HepG2 (cell line): ENCODE data around the gene AP4S1. TPM values are rescaled to one million over a fixed set of nuclear protein-coding genes. Genes with fewer than 3 reads are reported as not detected.

ENCODE experiments used
- ATF7 ChIP-seq, 2 experiments: fragments of 450-650 bp in 1 of 2; sonication (generic) in 1 of 2; formaldehyde crosslinking in 1 of 2; IDR thresholded peaks; 2 replicates each; pipeline versions ENCODE4 v1.4.0 to v1.6.1; 2016 to 2020; ENCODE audit warnings: antibody characterized with exemption in 1 of 2, mild to moderate bottlenecking in 1 of 2, missing genetic modification reagents in 1 of 2
- ETV6 ChIP-seq: sonication (generic); formaldehyde crosslinking; conservative IDR thresholded peaks from 2 replicates; pipeline ENCODE4 v1.4.0; 2020; ENCODE audit warnings: missing genetic modification reagents
- FOXO1 ChIP-seq: sonication (generic); formaldehyde crosslinking; IDR thresholded peaks from 2 replicates; pipeline ENCODE4 v1.4.0; 2020; ENCODE audit warnings: missing genetic modification reagents
- HHEX ChIP-seq: IDR thresholded peaks from 2 replicates; pipeline ENCODE4 v1.6.1; 2016; ENCODE audit warnings: control low read depth
- KDM5A ChIP-seq: fragments of 200-600 bp; sonication (generic); IDR thresholded peaks from 2 replicates; pipeline ENCODE4 v1.7.0; 2018; ENCODE audit warnings: antibody characterized with exemption, mild to moderate bottlenecking, low read length, borderline replicate concordance
- PHF5A ChIP-seq: IDR thresholded peaks from one replicate; pipeline ENCODE4 v1.6.1; 2018; ENCODE audit warnings: low read depth, missing genetic modification reagents; ENCODE audit not compliant: unreplicated experiment
- SATB2 ChIP-seq: sonication (generic); formaldehyde crosslinking; IDR thresholded peaks from 2 replicates; pipeline ENCODE4 v1.5.0; 2020; ENCODE audit warnings: missing genetic modification reagents
- TFE3 ChIP-seq: IDR thresholded peaks from 2 replicates; pipeline ENCODE4 v1.6.1; 2016
- THAP9 ChIP-seq: sonication (generic); formaldehyde crosslinking; IDR thresholded peaks from 2 replicates; pipeline ENCODE4; 2020; ENCODE audit warnings: missing genetic modification reagents, mild to moderate bottlenecking, borderline replicate concordance
- THRA ChIP-seq: sonication (generic); formaldehyde crosslinking; IDR thresholded peaks from 2 replicates; pipeline ENCODE4 v1.4.0; 2020; ENCODE audit warnings: missing genetic modification reagents, borderline replicate concordance
- ZNF34 ChIP-seq: sonication (generic); formaldehyde crosslinking; IDR thresholded peaks from 2 replicates; pipeline ENCODE4 v1.4.0; 2020; ENCODE audit warnings: mild to moderate bottlenecking, missing genetic modification reagents, borderline replicate concordance
- ZNF629 ChIP-seq: sonication (generic); formaldehyde crosslinking; conservative IDR thresholded peaks from 2 replicates; pipeline ENCODE4 v1.5.0; 2020; ENCODE audit warnings: missing genetic modification reagents
- ZNF777 ChIP-seq: sonication (generic); formaldehyde crosslinking; IDR thresholded peaks from 2 replicates; pipeline ENCODE4 v1.4.0; 2020; ENCODE audit warnings: missing genetic modification reagents
- polyA plus RNA-seq, 8 experiments: library from polyadenylated mRNA; depleted of rRNA in 3 of 8; stranded (reverse) in 7 of 8; unstranded in 1 of 8; fragments of >200 nt; fragmentation: Illumina TruSeq in 4 of 8; extraction: Trizol in 4 of 8; gene quantifications; 2 replicates each; pipeline versions ENCODE4 v1.2.1 to v1.2.3, GENCODE V29; 2011 to 2016; ENCODE audit warnings: low read depth in 4 of 8, missing spikeins in 1 of 8, mixed read lengths in 1 of 8; ENCODE audit not compliant: insufficient read depth in 1 of 8
- total RNA-seq, 5 experiments: library from RNA; depleted of rRNA; stranded (reverse); fragments of >200 nt; fragmentation: Illumina TruSeq; extraction: Trizol; gene quantifications; 2 replicates each; pipeline ENCODE4 v1.2.3, GENCODE V29; 2016; ENCODE audit warnings: low read depth in 1 of 5
- TF ChIP-seq, protein P1 (sequence below): sonication (generic); formaldehyde crosslinking; IDR thresholded peaks from 2 replicates; pipeline ENCODE4 v1.5.1; 2020; ENCODE audit warnings: mild to moderate bottlenecking, missing genetic modification reagents
- TF ChIP-seq, protein P2 (sequence below): sonication (generic); formaldehyde crosslinking; IDR thresholded peaks from 2 replicates; pipeline ENCODE4 v1.8.1; 2023; ENCODE audit warnings: mild to moderate bottlenecking, missing genetic modification reagents
- TF ChIP-seq, protein P3 (sequence below): sonication (generic); formaldehyde crosslinking; IDR thresholded peaks from 2 replicates; pipeline ENCODE4 v1.4.0; 2020; ENCODE audit warnings: missing genetic modification reagents

AP4S1 gene
- total and polyA plus RNA-seq, 2 of the 13 experiments (the other 11 are each of a cell fraction or from before 2014, with no cell fraction given), result 3.9 to 21.1 TPM

DNA sequence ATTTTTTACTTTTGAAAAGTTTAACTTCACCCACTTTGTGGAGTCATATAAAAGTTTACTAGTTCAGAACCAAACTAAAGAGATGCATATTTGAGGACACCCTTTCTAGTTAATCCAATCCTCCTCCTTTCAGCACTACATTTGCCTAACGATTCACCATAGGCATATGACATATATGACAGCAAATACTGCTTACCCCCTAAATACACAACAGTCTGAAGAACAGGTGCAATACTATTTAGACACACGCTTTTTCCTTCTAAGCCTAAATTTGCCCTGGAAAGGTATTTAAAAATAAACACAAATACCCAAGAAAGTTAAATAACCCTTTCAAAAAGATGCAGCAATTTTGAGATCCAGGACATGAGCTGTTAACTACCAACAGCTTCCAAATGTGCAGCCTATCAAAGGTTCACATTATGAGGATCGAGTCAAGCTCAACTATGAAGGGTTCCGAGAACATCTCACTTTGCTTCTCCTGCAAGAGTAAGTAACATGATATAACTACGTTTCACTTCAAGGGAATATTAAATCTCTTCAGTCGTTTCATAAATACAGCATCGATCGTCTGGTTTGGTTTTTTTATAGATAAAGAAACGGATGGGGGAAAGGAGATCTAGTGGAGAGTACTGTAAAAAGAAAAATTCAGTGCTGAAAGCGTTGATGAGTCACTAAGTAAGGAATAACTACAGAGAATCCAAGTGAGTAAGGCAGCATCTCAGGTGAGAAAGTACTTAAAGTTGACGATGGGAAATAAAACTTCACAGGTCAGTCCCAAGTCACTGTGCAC lies 677 bp upstream of the AP4S1 start (continued):
- TF ChIP-seq ATF7 (IDR thresholded peaks at IDR 0.05) (no peak), ATF7 (CRISPR knock-in tag; IDR thresholded peaks at IDR 0.05) (no peak), PHF5A (no peak), ZNF34 (CRISPR knock-in tag) (0 out of 2 replicates have a peak, but pooled peaks have one; percentile 50), ZNF629 (CRISPR knock-in tag) (0 out of 2 replicates have a peak, but pooled peaks have one; percentile 8), FOXO1 (no peak), TFE3 (CRISPR knock-in tag) (peak; percentile 9; the same call in 1 of the 2 replicates), THAP9 (no peak), THRA (CRISPR knock-in tag) (0 out of 2 replicates have a peak, but pooled peaks have one; percentile 31), ETV6 (CRISPR knock-in tag) (no peak), ZNF777 (CRISPR knock-in tag) (no peak), HHEX (no peak), KDM5A (0 out of 2 replicates have a peak, but pooled peaks have one; percentile 13), SATB2 (CRISPR knock-in tag) (no peak)
- TF ChIP-seq, protein P1, sequence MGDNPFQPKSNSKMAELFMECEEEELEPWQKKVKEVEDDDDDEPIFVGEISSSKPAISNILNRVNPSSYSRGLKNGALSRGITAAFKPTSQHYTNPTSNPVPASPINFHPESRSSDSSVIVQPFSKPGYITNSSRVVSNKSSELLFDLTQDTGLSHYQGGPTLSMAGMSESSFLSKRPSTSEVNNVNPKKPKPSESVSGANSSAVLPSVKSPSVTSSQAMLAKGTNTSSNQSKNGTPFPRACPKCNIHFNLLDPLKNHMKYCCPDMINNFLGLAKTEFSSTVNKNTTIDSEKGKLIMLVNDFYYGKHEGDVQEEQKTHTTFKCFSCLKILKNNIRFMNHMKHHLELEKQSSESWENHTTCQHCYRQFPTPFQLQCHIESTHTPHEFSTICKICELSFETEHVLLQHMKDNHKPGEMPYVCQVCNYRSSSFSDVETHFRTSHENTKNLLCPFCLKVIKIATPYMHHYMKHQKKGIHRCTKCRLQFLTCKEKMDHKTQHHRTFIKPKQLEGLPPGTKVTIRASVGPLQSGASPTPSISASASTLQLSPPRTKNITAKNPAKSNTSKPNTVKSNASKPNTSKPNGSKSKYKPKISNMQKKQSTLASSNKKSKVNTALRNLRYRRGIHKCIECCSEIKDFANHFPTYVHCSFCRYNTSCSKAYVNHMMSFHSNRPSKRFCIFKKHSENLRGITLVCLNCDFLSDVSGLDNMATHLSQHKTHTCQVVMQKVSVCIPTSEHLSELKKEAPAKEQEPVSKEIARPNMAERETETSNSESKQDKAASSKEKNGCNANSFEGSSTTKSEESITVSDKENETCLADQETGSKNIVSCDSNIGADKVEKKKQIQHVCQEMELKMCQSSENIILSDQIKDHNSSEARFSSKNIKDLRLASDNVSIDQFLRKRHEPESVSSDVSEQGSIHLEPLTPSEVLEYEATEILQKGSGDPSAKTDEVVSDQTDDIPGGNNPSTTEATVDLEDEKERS (CRISPR knock-in tag), result peak; percentile 42; the same call in 1 of the 2 replicates
- TF ChIP-seq, protein P2, sequence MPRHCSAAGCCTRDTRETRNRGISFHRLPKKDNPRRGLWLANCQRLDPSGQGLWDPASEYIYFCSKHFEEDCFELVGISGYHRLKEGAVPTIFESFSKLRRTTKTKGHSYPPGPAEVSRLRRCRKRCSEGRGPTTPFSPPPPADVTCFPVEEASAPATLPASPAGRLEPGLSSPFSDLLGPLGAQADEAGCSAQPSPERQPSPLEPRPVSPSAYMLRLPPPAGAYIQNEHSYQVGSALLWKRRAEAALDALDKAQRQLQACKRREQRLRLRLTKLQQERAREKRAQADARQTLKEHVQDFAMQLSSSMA (CRISPR knock-in tag), result no peak
- TF ChIP-seq, protein P3, sequence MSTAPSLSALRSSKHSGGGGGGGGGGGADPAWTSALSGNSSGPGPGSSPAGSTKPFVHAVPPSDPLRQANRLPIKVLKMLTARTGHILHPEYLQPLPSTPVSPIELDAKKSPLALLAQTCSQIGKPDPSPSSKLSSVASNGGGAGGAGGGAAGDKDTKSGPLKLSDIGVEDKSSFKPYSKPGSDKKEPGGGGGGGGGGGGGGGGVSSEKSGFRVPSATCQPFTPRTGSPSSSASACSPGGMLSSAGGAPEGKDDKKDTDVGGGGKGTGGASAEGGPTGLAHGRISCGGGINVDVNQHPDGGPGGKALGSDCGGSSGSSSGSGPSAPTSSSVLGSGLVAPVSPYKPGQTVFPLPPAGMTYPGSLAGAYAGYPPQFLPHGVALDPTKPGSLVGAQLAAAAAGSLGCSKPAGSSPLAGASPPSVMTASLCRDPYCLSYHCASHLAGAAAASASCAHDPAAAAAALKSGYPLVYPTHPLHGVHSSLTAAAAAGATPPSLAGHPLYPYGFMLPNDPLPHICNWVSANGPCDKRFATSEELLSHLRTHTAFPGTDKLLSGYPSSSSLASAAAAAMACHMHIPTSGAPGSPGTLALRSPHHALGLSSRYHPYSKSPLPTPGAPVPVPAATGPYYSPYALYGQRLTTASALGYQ (CRISPR knock-in tag), result 0 out of 2 replicates have a peak, but pooled peaks have one; percentile 3
